Measurements from ENCODE around the gene UQCC2.

The UQCC2 gene

DNA sequence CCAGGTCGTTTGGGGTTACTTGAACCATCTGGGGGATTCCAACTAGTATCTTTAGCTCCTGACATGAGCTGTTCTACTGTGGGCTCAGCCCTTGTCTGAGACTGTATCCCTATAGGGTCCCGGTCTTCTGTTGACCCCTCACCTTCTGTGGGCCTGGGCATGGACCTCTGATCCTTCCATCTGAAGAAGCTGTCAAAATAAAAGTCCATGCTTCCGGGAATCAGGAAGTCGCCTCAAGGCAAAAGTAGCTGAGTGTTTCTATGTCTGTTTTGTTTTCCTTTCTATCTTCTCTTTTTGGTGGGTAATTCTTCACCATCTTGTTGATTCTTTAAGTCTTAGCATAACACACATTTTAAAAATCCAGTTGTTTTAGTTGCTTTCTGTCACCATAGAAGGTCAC is 60.1 kb downstream of the UQCC2 start:
- Histone ChIP-seq H3K4me2 (peak overlapping the region; percentile 28; the same call in 1 of the 2 replicates), H3K9me3 (no peaks in the 10 kb centered on the region), H4K20me1 (0 out of 2 replicates have a peak, but pooled peaks cover 4% of the 10 kb centered on the region), H3K27me3 (no peaks in the 10 kb centered on the region), H3K4me3 (no peak overlapping the region), H3K27ac (no peak overlapping the region), H3K36me3 (peaks cover 76% of the 10 kb centered on the region), H3K9ac (no peak overlapping the region), H3K4me1 (peaks cover 21% of the 10 kb centered on the region)
- no peak for TF ChIP-seq Cebpa-rat (IDR thresholded peaks at IDR 0.05)

Data from BLaER1 (cell line).